ENCODE data around the gene ARHGAP18.

DNA sequence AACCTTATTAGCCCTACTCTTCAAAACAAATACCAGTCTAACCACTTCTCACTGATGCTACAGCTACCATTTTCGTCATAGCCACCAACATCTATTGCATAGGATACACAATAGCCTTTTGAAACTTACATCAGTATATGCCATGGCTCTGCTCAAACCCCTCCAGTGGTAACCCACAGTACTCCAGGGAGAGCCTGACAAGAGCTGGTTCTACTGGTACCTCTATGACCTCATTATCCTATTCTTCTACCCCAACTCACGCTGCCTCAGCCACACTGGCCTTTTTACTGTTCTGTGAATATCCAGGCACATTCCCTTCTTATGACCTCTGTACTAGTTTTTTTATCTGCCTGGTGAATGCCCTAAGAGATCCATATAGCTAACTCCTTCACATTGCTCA, 157.6 kb downstream of the ARHGAP18 start:
- TF ChIP-seq, protein P1, sequence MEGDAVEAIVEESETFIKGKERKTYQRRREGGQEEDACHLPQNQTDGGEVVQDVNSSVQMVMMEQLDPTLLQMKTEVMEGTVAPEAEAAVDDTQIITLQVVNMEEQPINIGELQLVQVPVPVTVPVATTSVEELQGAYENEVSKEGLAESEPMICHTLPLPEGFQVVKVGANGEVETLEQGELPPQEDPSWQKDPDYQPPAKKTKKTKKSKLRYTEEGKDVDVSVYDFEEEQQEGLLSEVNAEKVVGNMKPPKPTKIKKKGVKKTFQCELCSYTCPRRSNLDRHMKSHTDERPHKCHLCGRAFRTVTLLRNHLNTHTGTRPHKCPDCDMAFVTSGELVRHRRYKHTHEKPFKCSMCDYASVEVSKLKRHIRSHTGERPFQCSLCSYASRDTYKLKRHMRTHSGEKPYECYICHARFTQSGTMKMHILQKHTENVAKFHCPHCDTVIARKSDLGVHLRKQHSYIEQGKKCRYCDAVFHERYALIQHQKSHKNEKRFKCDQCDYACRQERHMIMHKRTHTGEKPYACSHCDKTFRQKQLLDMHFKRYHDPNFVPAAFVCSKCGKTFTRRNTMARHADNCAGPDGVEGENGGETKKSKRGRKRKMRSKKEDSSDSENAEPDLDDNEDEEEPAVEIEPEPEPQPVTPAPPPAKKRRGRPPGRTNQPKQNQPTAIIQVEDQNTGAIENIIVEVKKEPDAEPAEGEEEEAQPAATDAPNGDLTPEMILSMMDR (IDR thresholded peaks at IDR 0.05) = no peak
- no peak for TF ChIP-seq POLR2A (IDR thresholded peaks at IDR 0.05)
